ENCODE measurements around the gene PRSS33. TPM values are rescaled to one million over a fixed set of nuclear protein-coding genes. Genes with fewer than 3 reads are reported as not detected.
A peak's percentile ranks its signal among the peaks of the same experiment; 100 is the strongest.

The PRSS33 gene
- total RNA-seq, 1 experiment from 2014 or later, result not detected

DNA sequence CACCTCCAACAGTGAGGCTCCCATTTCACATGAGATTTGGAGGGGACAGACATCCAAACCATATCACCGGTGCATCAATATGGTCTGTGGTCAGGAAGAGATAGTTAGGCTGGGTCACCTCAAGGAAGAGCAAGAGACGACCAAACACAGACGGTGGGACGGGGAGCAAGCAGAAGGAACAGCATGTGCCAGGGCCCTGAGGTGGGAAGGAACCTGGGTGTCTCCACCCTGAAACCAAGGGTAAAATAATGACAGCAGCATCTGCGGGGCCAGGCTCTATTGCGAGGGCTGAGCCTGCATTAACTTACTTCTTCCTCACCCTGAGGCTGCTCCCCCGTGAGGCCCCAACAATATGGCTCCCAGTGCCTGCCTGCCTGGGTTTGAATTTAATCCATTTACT is 20.8 kb upstream of the PRSS33 start:
- DNase-seq (ENCODE audit: low read depth), result no peak
- in situ Hi-C loops (cut with HindIII; ENCODE audit: low pct_unique_long_range_greater_than_20kb, low sequenced_read_pairs), result no loop called here

DNA sequence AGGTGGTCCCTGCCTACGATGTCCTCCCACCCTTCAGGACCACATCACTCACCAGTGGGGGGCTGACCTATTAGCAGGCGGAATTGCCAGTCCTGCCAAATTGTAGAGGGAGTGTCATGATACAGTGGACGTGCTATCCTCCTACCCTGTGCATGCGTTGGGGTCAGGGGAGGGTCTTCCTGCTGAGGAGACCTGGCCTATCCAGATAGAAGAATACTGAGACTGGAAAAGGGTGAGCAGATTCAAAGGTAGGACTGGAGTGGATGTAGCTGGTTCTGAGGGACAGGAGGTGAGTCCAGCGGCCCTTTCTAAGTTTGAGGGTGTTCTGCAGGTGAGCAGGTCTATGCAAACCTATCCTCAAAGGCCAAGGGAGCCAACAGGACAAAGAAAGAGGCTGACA is 18.9 kb upstream of the PRSS33 start:
- no peak for DNase-seq (ENCODE audit: low read depth)
- in situ Hi-C loops (cut with HindIII; ENCODE audit: low pct_unique_long_range_greater_than_20kb, low sequenced_read_pairs), result no loop called here

DNA sequence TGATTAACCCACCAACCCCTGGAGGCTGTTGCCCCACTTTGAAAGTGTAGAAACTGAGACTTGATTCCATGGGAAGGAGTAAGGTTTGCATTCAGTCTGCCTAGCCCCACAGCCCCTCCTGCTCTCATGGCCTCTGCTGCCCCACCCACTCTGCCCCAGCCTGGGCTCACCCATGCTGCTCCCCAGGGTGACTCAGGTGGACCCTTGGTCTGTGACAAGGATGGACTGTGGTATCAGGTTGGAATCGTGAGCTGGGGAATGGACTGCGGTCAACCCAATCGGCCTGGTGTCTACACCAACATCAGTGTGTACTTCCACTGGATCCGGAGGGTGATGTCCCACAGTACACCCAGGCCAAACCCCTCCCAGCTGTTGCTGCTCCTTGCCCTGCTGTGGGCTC is 17.4 kb upstream of the PRSS33 start:
- in situ Hi-C loops (cut with HindIII; ENCODE audit: low pct_unique_long_range_greater_than_20kb, low sequenced_read_pairs), result no loop called here

DNA sequence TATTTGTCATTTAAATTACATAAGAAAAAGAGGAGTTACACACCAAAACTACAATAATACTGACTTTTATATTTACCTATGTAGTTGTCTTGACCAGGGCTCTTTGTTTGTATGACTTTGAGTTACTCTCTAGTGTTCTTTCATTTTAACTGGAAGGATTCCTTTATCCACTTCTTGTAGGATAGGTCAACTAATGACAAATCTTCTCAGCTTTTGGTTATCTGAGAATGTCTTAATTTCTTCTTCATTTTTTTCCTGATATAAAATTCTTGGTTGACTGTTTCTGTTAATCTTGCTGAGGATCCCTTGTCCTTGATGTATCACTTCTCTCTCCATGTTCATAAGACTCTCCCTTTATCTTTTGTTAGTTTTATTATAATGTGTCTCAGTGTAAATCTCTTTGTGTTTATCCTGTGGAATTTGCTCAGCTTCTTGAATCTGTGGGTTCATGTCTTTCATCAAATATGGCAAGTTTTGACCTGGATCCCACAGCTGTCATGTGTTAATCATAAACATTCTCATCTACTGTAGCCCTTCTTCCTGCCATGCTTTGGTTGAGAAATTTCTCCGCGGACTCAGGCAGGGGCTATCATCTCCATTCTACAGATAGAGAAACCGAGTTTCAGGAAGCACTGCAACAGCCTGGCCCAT is 16.3 kb upstream of the PRSS33 start:
- in situ Hi-C loops (cut with HindIII; ENCODE audit: low pct_unique_long_range_greater_than_20kb, low sequenced_read_pairs), result no loop called here
- DNase-seq (ENCODE audit: low read depth), result no peak

More for the DNA sequence above, 17.4 kb upstream of the PRSS33 start:
- DNase-seq (ENCODE audit: low read depth), result no peak

DNA sequence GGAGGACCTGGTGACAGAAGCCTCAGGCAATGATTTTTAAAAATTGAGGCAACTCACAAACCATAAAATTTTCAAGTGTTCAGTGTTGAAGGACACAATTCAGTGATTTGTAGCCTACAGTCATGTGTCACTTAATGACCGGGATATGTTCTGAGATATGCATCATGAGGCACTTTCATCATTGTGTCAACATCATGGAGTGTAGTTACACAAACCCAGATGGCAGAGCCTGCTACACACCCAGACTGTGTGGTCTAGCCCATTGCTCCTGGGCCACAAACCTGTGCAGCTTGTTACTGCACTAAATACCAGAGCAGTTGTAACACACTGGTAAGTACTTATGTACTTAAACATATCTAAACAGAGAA is 12.5 kb upstream of the PRSS33 start:
- DNase-seq (ENCODE audit: low read depth), result peak; percentile 61
- in situ Hi-C loops (cut with HindIII; ENCODE audit: low pct_unique_long_range_greater_than_20kb, low sequenced_read_pairs), result no loop called here

DNA sequence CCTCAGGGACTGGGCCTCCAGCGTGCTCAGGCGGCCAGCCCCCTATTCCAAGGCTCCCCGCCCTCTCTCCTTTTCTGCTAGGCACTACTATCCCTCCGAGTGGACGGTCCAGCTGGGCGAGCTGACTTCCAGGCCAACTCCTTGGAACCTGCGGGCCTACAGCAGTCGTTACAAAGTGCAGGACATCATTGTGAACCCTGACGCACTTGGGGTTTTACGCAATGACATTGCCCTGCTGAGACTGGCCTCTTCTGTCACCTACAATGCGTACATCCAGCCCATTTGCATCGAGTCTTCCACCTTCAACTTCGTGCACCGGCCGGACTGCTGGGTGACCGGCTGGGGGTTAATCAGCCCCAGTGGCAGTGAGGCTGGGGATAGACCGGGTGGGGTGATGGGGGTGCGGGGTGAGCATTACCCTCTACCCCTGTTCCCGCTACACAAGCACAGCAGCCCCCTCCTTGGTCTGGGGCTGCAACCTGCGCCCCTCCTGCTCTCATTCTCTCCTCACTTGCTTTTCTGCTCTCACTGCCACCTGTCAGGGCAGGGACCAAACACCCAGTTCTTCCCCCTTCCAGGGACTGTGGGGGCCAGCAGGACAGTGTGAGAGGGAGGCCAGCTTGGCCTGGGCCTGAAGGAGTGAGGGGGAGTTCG is 12.0 kb upstream of the PRSS33 start:
- in situ Hi-C loops (cut with HindIII; ENCODE audit: low pct_unique_long_range_greater_than_20kb, low sequenced_read_pairs), result no loop called here
- no peak for DNase-seq (ENCODE audit: low read depth)

DNA sequence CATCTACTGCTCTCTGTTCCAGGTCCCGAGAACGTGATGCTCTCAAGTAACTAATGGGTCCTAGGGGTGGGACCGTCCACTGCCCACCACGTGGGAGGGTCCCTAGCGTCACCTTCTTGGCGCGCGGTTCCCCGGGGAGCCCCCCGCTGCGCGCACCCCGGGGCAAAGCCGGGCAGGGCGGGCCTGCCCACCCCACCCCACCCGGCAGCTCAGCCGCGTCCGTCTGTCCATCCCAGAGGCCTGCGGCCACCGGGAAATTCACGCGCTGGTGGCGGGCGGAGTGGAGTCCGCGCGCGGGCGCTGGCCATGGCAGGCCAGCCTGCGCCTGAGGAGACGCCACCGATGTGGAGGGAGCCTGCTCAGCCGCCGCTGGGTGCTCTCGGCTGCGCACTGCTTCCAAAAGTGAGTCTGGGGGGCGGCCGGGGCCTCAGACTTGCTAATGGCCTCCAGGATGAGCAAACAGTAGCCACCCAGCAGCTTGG is 11.4 kb upstream of the PRSS33 start:
- in situ Hi-C loops (cut with HindIII; ENCODE audit: low pct_unique_long_range_greater_than_20kb, low sequenced_read_pairs), result no loop called here

DNA sequence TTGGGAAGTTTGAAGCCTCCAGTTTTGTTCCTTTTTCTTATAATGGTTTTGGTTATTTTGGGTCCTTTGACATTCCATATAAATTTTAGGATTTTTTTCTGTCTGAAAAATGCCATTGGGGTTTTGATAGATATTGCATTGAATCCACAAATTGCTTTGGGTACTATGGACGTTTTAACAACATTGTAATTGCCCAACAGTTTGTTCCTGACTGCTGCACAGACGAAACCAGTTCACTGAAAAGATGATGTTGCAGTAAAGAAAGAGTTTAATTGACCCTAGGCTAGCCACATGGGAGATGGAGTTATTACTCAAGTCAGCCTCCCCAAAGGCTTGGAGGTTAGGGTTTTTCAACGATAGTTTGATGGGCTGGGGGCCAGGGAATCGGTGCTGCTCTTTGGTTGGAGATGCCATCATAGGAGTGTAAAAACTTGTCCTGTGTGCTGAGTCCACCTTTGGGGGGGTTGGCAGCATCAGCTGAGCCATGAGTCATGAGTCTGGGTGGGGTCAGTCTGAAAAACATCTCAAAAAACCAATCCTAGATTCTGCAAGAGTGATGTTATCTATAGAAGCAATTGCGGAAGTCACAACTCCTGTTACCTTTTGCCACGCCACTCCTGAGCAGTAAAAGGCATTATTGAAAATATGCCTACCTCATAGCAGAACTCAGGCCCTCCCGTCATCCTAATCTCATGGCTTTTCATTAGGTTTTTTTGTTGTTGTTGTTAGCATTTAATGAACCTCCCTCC is 8.2 kb upstream of the PRSS33 start:
- in situ Hi-C loops (cut with HindIII; ENCODE audit: low pct_unique_long_range_greater_than_20kb, low sequenced_read_pairs), result no loop called here
- peak; percentile 63 for DNase-seq (ENCODE audit: low read depth)

More for the DNA sequence above, 11.4 kb upstream of the PRSS33 start:
- no peak for DNase-seq (ENCODE audit: low read depth)

DNA sequence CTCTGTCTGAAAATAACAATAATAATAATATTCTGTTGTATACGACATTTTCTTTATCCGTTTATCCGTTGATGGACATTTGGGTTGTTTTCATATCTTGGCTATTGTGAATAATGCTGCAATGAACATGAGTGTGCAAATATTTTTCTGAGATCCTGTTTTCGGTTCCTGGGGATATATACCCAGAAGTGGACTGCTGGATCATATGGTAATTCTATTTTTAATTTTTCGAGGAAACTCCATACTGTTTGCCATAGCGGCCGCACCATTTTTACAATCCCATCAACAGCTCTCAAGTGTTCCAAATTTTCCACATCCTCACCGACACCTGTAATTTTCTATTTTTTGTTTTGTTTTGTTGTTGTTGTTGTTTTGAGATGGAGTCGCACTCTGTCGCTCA is 5.6 kb upstream of the PRSS33 start:
- in situ Hi-C loops (cut with HindIII; ENCODE audit: low pct_unique_long_range_greater_than_20kb, low sequenced_read_pairs), result no loop called here
- no peak for DNase-seq (ENCODE audit: low read depth)

DNA sequence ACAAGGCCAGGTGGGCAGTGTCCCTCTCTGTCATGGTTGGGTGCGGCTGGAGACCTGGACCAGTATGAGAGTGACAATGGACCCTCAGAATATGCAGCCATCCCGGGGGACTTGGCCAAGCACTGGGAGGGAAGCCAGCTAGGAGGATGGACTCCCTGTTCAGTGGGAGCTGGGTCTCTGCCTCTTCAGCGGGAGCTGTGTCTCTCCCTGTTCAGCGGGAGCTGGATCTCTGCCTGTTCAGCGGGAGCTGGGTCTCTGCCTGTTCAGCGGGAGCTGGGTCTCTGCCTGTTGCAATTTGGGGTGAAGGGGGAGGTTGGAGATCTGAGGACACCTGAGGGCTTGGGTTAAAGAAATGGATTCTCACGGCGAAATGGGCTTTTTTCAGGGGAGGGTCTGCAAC is 3.8 kb upstream of the PRSS33 start:
- in situ Hi-C loops (cut with HindIII; ENCODE audit: low pct_unique_long_range_greater_than_20kb, low sequenced_read_pairs), result no loop called here
- DNase-seq (ENCODE audit: low read depth), result no peak

DNA sequence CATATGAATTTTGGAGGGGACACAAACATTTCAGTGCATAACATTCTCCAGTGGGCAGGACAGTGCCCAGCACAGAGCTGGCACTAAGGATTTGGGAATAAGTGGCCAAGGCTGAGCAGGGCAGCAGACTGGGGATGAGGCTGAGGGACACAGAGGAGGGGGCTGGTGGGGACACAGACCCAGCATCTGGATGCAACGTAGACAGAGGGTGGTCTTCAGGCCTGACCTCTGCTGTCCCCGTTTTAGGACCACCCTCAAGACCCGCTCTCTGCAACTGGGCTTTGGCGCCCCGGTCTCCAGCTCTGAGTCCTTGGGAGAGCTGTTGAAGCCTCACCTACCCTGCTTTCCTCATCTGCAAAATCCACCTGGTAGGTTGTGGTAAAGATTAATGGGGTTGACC is 3.3 kb upstream of the PRSS33 start:
- in situ Hi-C loops (cut with HindIII; ENCODE audit: low pct_unique_long_range_greater_than_20kb, low sequenced_read_pairs), result no loop called here
- DNase-seq (ENCODE audit: low read depth), result no peak

DNA sequence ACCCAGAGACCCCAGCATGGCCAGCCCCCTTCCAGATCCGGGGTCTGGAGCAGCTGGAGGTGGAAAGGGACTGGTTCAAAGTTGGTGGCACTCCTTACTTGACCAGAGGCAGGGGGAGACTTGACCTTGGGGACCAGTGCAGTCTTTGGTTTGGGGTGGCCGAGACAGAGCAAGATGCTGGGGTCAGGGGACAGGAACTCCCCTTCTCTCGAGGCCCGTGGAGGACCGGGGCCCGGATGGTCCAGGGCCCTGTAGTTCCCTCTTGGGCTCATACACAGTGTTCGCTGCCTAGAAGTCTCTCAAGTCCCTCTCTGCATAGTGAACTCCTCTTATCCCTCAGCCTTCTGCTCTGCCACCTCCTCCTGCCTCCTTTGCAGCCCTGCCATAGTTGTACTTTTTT is 601 bp upstream of the PRSS33 start:
- no peak for DNase-seq (ENCODE audit: low read depth)
- in situ Hi-C loops (cut with HindIII; ENCODE audit: low pct_unique_long_range_greater_than_20kb, low sequenced_read_pairs), result no loop called here

DNA sequence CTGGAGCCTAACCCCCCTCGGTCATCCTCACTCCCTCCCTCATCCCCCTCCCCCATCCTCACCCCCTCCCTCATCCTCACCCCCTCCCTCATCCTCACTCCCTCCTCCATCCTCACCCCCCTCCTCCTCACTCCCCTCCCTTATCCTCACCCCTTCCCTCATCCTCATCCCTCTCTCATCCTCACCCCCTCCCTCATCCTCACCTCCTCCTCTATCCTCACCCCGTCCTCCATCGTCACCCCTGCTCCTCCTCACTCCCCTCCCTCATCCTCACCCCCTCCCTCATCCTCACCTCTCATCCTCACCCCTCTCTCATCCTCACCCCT is 571 bp downstream of the PRSS33 start:
- in situ Hi-C loops (cut with HindIII; ENCODE audit: low pct_unique_long_range_greater_than_20kb, low sequenced_read_pairs), result no loop called here
- DNase-seq (ENCODE audit: low read depth), result no peak

DNA sequence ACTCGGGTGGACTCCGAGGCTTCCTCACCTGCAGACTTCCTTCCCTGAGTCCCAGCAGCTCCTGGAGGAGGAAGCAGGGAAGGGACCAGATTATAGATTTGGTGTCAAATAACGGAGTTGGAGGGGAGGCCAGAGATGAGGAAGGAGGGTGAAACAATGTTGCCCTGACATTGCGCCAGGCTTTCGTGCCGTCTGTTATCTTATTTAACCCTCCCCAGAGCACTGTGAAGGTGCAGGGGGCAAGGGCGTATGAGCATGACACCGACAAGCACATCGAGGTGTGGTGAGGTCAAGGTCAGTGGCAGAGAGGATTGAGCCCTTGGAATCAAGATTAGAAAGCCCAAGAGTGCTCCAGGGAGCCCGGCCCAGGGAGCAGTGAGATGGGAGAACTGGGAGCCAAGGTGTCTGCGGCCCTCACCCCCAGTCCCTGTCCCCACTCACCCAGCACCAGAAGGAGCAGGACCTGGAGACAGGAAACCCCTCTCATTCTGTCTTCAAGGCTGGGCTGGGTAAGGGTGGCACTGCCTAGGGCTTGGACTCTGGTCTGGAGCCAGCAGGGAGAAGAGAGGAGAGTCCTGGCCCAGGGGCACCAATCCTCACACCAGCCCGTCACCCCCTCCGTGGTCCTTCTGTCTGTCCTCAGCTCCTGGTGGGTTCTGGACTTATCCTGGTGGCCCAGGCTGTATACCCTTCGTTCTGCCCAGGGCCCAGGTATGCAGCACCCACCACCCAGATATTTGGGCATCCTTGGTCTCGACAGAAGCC is 1.1 kb downstream of the PRSS33 start:
- no peak for DNase-seq (ENCODE audit: low read depth)
- in situ Hi-C loops (cut with HindIII; ENCODE audit: low pct_unique_long_range_greater_than_20kb, low sequenced_read_pairs), result no loop called here

DNA sequence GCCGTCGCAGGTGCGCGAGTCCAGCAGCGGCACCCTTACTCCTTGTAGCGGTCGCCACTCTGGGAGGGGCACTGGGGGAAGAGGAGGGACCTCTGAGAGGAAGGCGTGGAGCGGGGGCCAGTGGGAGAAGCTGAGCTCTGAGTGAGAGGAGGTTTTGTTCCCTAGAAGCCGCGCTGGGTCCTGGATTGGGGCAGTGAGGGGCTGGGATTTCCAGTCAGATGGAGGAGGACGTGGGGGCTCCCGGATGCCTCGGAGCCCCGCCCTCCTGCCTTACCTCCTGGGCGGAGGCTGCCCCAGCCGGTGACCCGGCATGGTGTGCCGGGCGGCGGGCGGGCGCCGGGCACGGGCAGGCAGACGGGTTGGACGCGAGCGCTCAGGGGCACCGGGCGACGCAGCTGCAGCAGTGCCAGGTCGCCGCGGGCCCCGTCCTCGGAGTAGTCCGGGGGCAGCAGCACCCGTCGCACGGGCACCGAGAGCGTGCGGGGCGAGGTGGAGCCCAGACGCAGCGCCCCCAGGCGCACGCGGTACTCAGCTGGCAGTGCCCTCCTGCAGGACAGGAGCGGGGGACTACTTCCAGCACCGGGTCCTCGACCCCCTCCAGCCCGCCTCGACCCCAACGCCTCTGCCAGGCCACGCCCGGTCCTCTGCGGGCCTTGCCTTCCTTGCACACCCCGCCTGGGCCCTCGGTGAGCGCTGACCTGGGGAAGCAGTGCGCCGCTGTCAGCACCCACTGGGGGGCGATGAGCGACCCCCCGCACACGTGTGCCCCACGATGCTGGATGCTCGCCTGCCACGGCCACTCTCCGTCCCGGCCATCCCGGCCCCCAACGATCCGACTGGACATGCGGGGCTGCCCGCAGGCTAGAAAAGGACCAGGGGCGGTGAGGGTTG is 2.0 kb downstream of the PRSS33 start:
- in situ Hi-C loops (cut with HindIII; ENCODE audit: low pct_unique_long_range_greater_than_20kb, low sequenced_read_pairs), result no loop called here

DNA sequence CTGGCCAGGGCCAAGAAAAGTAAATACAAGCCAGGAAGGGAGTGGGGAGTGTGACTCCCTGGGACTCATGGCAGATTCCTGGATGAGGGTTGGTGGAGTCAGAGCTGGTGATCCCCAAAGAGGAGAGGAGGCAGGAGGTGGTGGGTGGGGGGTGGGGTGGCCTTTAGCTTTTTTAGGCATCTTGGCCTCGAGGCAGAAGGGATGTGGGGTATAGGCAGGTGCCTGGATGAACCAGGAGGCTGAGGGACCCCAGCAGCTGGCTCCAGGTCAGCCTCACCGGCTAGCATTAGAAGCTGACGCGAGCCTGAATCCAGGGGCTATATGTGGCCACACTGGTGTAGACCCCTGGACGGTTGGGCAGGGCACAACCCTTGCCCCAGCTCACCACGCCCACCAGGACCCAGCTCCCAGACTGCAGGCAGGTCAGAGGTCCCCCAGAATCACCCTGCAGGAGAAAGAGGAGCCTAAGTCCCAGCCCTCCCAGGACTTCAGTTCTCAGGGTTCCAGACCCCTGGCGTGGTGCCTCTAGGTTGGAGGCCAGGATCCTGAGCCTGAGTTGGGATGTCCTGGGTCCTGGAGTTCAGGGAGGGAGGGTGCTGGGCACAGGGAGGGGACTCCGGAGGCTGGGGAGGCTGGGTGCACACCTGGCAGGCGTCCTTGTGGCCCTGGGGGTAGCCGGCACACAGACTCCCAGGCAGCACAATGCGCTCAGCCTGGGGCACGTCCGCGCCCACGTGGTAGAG is 2.8 kb downstream of the PRSS33 start:
- in situ Hi-C loops (cut with HindIII; ENCODE audit: low pct_unique_long_range_greater_than_20kb, low sequenced_read_pairs), result no loop called here
- DNase-seq (ENCODE audit: low read depth), result no peak

More for the DNA sequence above, 2.0 kb downstream of the PRSS33 start:
- DNase-seq (ENCODE audit: low read depth), result no peak

DNA sequence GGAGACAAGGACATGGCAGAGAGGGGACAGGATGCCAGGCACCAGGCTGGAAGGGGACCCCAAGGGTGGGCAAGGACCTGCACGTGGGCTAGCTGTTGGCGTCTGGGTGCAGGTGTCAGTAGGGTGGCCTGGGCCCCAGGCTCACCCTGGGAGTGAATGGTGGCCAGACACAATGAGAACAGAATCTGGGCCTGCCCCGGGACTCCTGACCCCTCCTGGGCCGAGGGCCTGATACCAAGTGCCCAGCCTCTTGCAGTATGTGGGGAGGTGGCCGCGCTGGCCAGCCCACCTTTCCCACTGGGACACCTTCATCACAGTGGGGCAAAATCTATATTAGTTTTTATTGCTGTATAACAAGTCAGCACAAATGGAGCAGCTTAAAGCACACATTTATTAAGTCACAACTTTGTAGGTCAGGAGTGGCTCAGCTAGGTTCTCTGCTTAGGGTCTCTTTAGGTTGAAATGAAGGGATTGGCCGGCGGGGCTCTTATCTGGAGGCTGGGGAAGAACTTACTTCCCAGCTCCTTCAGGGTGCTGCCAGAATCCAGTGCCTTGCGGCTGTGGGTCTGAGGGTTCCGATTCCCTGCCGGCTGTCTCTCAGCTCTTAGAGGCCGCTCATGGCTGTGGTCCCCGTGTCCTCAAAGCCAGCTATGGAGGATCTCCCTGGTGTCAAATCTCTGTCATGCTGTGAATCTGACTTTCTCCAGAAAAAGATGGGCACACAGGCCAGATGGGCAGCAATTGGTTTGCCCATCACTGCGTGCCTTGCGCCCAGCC is 3.6 kb downstream of the PRSS33 start:
- DNase-seq (ENCODE audit: low read depth), result no peak
- in situ Hi-C loops (cut with HindIII; ENCODE audit: low pct_unique_long_range_greater_than_20kb, low sequenced_read_pairs), result no loop called here
